PFSK-1 (cell line): Measurements from ENCODE around the gene MFNG.

Source experiments
- FOXP2 ChIP-seq: optimal IDR thresholded peaks from 2 replicates; pipeline ENCODE3; 2011; ENCODE audit warnings: borderline replicate concordance, control low read depth, inconsistent platforms; ENCODE audit not compliant: insufficient read depth; ENCODE audit errors: extremely low read length, extremely low read depth
- POLR2AphosphoS5 ChIP-seq: IDR thresholded peaks from 2 replicates; pipeline ENCODE4 v1.6.1; 2012; ENCODE audit warnings: low read depth, mild to moderate bottlenecking, control low read depth, low read length, moderate library complexity
- SIN3A ChIP-seq: IDR thresholded peaks from 2 replicates; pipeline ENCODE4 v1.6.1; 2012; ENCODE audit warnings: mild to moderate bottlenecking, low read length, moderate library complexity, borderline replicate concordance; ENCODE audit not compliant: insufficient read depth
- TAF1 ChIP-seq: IDR thresholded peaks from 2 replicates; pipeline ENCODE4 v1.6.1; 2012; ENCODE audit warnings: low read length, control low read depth, borderline replicate concordance; ENCODE audit not compliant: insufficient read depth
- TF ChIP-seq, protein P1 (sequence below), 2 experiments: IDR thresholded peaks; 2 replicates each; pipeline versions ENCODE4 v1.6.1 to v1.8.0; 2011 to 2012; ENCODE audit warnings: low read depth in 2 of 2, low read length in 2 of 2, control low read depth in 1 of 2, inconsistent platforms in 1 of 2, mild to moderate bottlenecking in 1 of 2, moderate library complexity in 1 of 2; ENCODE audit not compliant: insufficient read depth in 1 of 2

DNA sequence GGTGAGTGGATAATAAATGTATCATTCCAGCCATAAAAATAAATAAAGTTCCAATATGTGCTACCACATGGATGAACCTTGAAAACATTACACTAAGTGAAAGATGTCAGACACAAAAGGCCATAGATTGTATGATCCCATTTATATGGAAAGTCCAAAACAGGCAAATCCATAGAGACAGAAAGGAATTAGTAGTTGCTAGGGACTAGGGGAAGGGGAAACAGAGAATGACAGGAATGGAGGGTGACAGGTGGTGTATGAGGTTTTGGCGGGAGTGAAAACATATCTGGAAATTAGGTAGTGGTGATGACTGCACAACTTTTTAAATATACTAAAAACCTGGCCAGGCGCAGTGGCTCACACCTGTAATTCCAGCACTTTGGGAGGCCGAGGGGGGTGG is 48.3 kb upstream of the MFNG start:
- TF ChIP-seq, protein P1, sequence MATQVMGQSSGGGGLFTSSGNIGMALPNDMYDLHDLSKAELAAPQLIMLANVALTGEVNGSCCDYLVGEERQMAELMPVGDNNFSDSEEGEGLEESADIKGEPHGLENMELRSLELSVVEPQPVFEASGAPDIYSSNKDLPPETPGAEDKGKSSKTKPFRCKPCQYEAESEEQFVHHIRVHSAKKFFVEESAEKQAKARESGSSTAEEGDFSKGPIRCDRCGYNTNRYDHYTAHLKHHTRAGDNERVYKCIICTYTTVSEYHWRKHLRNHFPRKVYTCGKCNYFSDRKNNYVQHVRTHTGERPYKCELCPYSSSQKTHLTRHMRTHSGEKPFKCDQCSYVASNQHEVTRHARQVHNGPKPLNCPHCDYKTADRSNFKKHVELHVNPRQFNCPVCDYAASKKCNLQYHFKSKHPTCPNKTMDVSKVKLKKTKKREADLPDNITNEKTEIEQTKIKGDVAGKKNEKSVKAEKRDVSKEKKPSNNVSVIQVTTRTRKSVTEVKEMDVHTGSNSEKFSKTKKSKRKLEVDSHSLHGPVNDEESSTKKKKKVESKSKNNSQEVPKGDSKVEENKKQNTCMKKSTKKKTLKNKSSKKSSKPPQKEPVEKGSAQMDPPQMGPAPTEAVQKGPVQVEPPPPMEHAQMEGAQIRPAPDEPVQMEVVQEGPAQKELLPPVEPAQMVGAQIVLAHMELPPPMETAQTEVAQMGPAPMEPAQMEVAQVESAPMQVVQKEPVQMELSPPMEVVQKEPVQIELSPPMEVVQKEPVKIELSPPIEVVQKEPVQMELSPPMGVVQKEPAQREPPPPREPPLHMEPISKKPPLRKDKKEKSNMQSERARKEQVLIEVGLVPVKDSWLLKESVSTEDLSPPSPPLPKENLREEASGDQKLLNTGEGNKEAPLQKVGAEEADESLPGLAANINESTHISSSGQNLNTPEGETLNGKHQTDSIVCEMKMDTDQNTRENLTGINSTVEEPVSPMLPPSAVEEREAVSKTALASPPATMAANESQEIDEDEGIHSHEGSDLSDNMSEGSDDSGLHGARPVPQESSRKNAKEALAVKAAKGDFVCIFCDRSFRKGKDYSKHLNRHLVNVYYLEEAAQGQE (IDR thresholded peaks at IDR 0.05; ENCODE audit: insufficient read depth in 1 of 2, low read depth in 2 of 2, low read length in 2 of 2), result no peak
- TF ChIP-seq POLR2AphosphoS5 (no peak), TAF1 (no peak), SIN3A (no peak), FOXP2 (no peak)
